ENCODE results near the gene JCAD.

Gene JCAD

DNA sequence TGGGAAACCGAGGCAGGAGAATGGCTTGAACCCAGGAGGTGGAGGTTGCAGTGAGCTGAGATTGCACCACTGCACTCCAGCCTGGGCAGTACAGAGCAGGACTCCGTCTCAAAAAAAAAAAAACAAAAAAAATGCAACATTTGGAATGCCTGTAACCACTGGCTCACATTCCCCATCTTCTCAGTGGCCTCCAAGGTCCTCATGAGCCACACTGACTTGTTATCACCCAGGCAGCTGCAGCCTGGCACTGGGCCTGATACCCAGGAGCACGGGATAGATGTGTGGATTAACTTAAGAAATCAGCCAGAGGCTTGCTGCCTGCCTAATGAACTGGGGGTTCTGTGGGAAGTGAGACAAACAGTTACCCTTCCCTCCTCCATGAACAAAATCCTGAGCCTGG, 23.0 kb downstream of the JCAD start:
- Histone ChIP-seq H4K91ac (ENCODE audit: low read length) (no peak overlapping the region), H3K36me3 (ENCODE audit: control insufficient read depth in 1 of 2, insufficient read depth in 2 of 2, low read depth in 1 of 2, low read length in 2 of 2) (peaks cover 42 to 59% of the 10 kb centered on the region in 2 experiments), H3K18ac (ENCODE audit: low read depth in 1 of 2, low read length in 2 of 2) (no peak overlapping the region), H2AFZ (ENCODE audit: low read depth, low read length) (no peak overlapping the region), H2AK5ac (ENCODE audit: low read length, severe bottlenecking) (no peak overlapping the region), H2BK5ac (ENCODE audit: low read depth, low read length, poor library complexity, severe bottlenecking) (no peak overlapping the region), H3K4me2 (ENCODE audit: low read length, poor library complexity, severe bottlenecking) (no peak overlapping the region), H3K4me3 (ENCODE audit: insufficient read depth in 1 of 2, low read depth in 1 of 2, low read length in 2 of 2) (no peak overlapping the region), H3K27me3 (ENCODE audit: control insufficient read depth in 1 of 2, insufficient read depth in 1 of 2, low read length in 2 of 2) (no peaks in the 10 kb centered on the region), H3K79me1 (replicated peaks; ENCODE audit: low read length, poor library complexity, severe bottlenecking) (peaks cover 45% of the 10 kb centered on the region), H3K14ac (ENCODE audit: low read length in 2 of 2) (no peak overlapping the region), H2BK120ac (ENCODE audit: low read depth, low read length) (no peak overlapping the region), H2BK12ac (ENCODE audit: low read length in 2 of 2) (no peak overlapping the region), H3K23ac (ENCODE audit: low read length in 2 of 2) (no peak overlapping the region), H2BK15ac (ENCODE audit: low read depth, poor library complexity, severe bottlenecking) (no peak overlapping the region), H3K27ac (ENCODE audit: low read length, poor library complexity, severe bottlenecking) (no peak overlapping the region), H3K4me1 (ENCODE audit: control insufficient read depth, insufficient read depth, low read depth, low read length) (peaks cover 7% of the 10 kb centered on the region), H3K4ac (ENCODE audit: low read depth in 1 of 2, low read length in 2 of 2) (no peak overlapping the region), H4K8ac (ENCODE audit: low read length) (no peak overlapping the region), H3K9ac (ENCODE audit: low read length) (no peak overlapping the region), H3K9me3 (ENCODE audit: control insufficient read depth, low read length) (no peaks in the 10 kb centered on the region)
- 95% methylated on average over 3 of the region's 3 CpGs for WGBS
- no peak for DNase-seq

DNA sequence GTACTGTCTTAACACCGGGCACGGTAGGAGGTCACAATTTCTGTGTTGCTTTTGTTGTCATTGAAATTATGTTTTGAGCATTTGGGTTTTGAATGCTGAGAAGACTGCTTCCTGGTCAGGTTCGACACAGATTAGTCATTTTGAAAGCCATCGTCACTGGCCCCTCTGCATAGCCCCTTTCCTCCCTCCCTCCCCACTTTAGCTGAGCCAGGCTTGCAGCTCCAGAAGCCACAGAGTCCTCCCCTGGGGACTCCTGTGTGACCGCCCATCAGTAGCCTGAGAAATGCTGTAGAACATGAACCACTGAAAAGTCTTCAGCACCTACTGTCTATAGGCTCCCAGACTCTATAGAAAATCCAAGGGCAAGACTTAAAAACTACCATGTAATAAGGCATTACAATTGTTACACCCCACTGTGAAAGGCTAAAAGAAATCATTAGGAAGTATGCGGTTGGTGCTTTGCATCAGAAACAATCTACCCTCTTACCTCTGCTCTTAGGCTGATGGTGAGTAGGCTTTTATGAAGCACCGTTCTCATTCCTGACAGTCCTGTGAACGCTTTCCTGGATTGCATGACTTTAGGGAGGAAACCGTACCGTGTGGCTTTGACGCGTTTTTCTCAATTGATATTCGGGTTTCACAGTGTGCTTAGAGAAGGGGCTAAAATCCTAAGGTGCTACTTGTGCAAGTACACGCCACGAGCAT, 24.8 kb downstream of the JCAD start:
- no peak overlapping the region for H3K4me2 ChIP-seq (ENCODE audit: low read length, poor library complexity, severe bottlenecking)
- no peak overlapping the region for H2AFZ ChIP-seq (ENCODE audit: low read depth, low read length)
- no peaks in the 10 kb centered on the region for H3K27me3 ChIP-seq (ENCODE audit: control insufficient read depth in 1 of 2, insufficient read depth in 1 of 2, low read length in 2 of 2)
- H4K8ac ChIP-seq (ENCODE audit: low read length) = no peak overlapping the region
- H4K91ac ChIP-seq (ENCODE audit: low read length) = no peak overlapping the region
- H3K9me3 ChIP-seq (ENCODE audit: control insufficient read depth, low read length) = no peaks in the 10 kb centered on the region
- H3K4me3 ChIP-seq (ENCODE audit: insufficient read depth in 1 of 2, low read depth in 1 of 2, low read length in 2 of 2) = no peak overlapping the region
- H3K9ac ChIP-seq (ENCODE audit: low read length) = no peak overlapping the region
- H2BK5ac ChIP-seq (ENCODE audit: low read depth, low read length, poor library complexity, severe bottlenecking) = no peak overlapping the region
- no peak overlapping the region for H2BK12ac ChIP-seq (ENCODE audit: low read length in 2 of 2)
- H3K23ac ChIP-seq (ENCODE audit: low read length in 2 of 2) = no peak overlapping the region
- DNase-seq = no peak
- no peak overlapping the region for H2AK5ac ChIP-seq (ENCODE audit: low read length, severe bottlenecking)
- no peak overlapping the region for H3K18ac ChIP-seq (ENCODE audit: low read depth in 1 of 2, low read length in 2 of 2)
- H3K4me1 ChIP-seq (ENCODE audit: control insufficient read depth, insufficient read depth, low read depth, low read length) = peaks cover 6% of the 10 kb centered on the region
- no peak overlapping the region for H2BK15ac ChIP-seq (ENCODE audit: low read depth, poor library complexity, severe bottlenecking)
- H3K36me3 ChIP-seq (ENCODE audit: control insufficient read depth in 1 of 2, insufficient read depth in 2 of 2, low read depth in 1 of 2, low read length in 2 of 2) = peaks cover 36 to 48% of the 10 kb centered on the region in 2 experiments
- no peak overlapping the region for H3K4ac ChIP-seq (ENCODE audit: low read depth in 1 of 2, low read length in 2 of 2)
- no peak overlapping the region for H2BK120ac ChIP-seq (ENCODE audit: low read depth, low read length)
- no peak overlapping the region for H3K14ac ChIP-seq (ENCODE audit: low read length in 2 of 2)
- 74% methylated on average over 15 of the region's 15 CpGs for WGBS
- peaks cover 43% of the 10 kb centered on the region for H3K79me1 ChIP-seq (replicated peaks; ENCODE audit: low read length, poor library complexity, severe bottlenecking)
- no peak overlapping the region for H3K27ac ChIP-seq (ENCODE audit: low read length, poor library complexity, severe bottlenecking)

DNA sequence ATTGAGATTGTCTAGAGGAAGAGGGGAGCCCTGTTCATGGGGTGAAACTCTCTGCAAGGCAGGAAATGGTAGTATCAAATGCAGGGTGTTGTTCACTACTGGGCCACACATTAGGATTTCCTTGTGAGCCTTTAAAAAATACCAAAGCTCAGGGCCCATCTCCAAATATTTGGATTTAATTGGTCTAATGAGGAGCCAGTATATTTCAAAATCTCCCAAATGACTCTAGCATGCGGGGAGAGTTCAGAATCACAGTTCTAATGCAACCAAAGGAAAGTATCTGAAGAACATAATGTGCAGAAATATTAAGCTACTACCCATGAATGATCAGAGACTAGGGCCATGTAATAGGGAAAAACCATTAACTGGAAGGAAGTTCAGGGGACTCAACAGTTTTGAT, 27.3 kb downstream of the JCAD start:
- no peak overlapping the region for H3K14ac ChIP-seq (ENCODE audit: low read length in 2 of 2)
- H3K79me1 ChIP-seq (replicated peaks; ENCODE audit: low read length, poor library complexity, severe bottlenecking) = peaks cover 52% of the 10 kb centered on the region
- no peak overlapping the region for H3K4me2 ChIP-seq (ENCODE audit: low read length, poor library complexity, severe bottlenecking)
- H3K23ac ChIP-seq (ENCODE audit: low read length in 2 of 2) = no peak overlapping the region
- no peak overlapping the region for H3K4me3 ChIP-seq (ENCODE audit: insufficient read depth in 1 of 2, low read depth in 1 of 2, low read length in 2 of 2)
- H2AK5ac ChIP-seq (ENCODE audit: low read length, severe bottlenecking) = no peak overlapping the region
- H2BK120ac ChIP-seq (ENCODE audit: low read depth, low read length) = no peak overlapping the region
- H3K27me3 ChIP-seq (ENCODE audit: control insufficient read depth in 1 of 2, insufficient read depth in 1 of 2, low read length in 2 of 2) = no peaks in the 10 kb centered on the region
- H2BK12ac ChIP-seq (ENCODE audit: low read length in 2 of 2) = no peak overlapping the region
- H3K27ac ChIP-seq (ENCODE audit: low read length, poor library complexity, severe bottlenecking) = no peak overlapping the region
- no peaks in the 10 kb centered on the region for H3K9me3 ChIP-seq (ENCODE audit: control insufficient read depth, low read length)
- WGBS = no CpG with 5 or more reads among the region's 1 CpG
- peaks cover 45 to 52% of the 10 kb centered on the region in 2 experiments for H3K36me3 ChIP-seq (ENCODE audit: control insufficient read depth in 1 of 2, insufficient read depth in 2 of 2, low read depth in 1 of 2, low read length in 2 of 2)
- no peak overlapping the region for H3K4ac ChIP-seq (ENCODE audit: low read depth in 1 of 2, low read length in 2 of 2)
- no peak overlapping the region for H4K91ac ChIP-seq (ENCODE audit: low read length)
- no peak overlapping the region for H3K18ac ChIP-seq (ENCODE audit: low read depth in 1 of 2, low read length in 2 of 2)
- H2BK5ac ChIP-seq (ENCODE audit: low read depth, low read length, poor library complexity, severe bottlenecking) = no peak overlapping the region
- peaks cover 10% of the 10 kb centered on the region for H3K4me1 ChIP-seq (ENCODE audit: control insufficient read depth, insufficient read depth, low read depth, low read length)
- DNase-seq = no peak
- H4K8ac ChIP-seq (ENCODE audit: low read length) = no peak overlapping the region
- no peak overlapping the region for H2BK15ac ChIP-seq (ENCODE audit: low read depth, poor library complexity, severe bottlenecking)
- no peak overlapping the region for H2AFZ ChIP-seq (ENCODE audit: low read depth, low read length)
- no peak overlapping the region for H3K9ac ChIP-seq (ENCODE audit: low read length)

DNA sequence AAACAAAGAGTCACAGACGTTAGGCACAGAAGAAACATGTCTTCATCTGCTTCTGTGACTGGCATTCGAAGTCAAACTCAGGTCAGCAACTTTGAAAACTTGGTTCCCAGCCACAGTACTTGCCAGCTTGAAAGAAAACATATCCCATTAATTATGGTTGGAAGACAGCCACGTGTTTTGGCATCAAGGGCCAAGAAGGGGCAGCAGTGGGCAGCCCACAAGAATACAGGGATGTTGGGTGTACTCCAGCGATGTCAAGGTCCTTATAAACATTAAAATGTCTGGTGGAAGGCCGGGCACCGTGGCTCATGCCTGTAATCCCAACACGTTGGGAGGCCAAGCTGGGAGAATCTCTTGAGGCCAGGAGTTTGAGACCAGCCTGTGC, 29.5 kb downstream of the JCAD start:
- no peak overlapping the region for H4K91ac ChIP-seq (ENCODE audit: low read length)
- no peak overlapping the region for H3K27ac ChIP-seq (ENCODE audit: low read length, poor library complexity, severe bottlenecking)
- H3K23ac ChIP-seq (ENCODE audit: low read length in 2 of 2) = no peak overlapping the region
- H2AFZ ChIP-seq (ENCODE audit: low read depth, low read length) = no peak overlapping the region
- H3K36me3 ChIP-seq (ENCODE audit: control insufficient read depth in 1 of 2, insufficient read depth in 2 of 2, low read depth in 1 of 2, low read length in 2 of 2) = peaks cover 52 to 66% of the 10 kb centered on the region in 2 experiments
- H3K9me3 ChIP-seq (ENCODE audit: control insufficient read depth, low read length) = no peaks in the 10 kb centered on the region
- H3K79me1 ChIP-seq (replicated peaks; ENCODE audit: low read length, poor library complexity, severe bottlenecking) = peaks cover 54% of the 10 kb centered on the region
- H3K27me3 ChIP-seq (ENCODE audit: control insufficient read depth in 1 of 2, insufficient read depth in 1 of 2, low read length in 2 of 2) = no peaks in the 10 kb centered on the region
- no peak overlapping the region for H2BK15ac ChIP-seq (ENCODE audit: low read depth, poor library complexity, severe bottlenecking)
- no peak overlapping the region for H4K8ac ChIP-seq (ENCODE audit: low read length)
- H3K14ac ChIP-seq (ENCODE audit: low read length in 2 of 2) = no peak overlapping the region
- no peak overlapping the region for H2BK5ac ChIP-seq (ENCODE audit: low read depth, low read length, poor library complexity, severe bottlenecking)
- no peak overlapping the region for H3K4me2 ChIP-seq (ENCODE audit: low read length, poor library complexity, severe bottlenecking)
- no peak overlapping the region for H2BK12ac ChIP-seq (ENCODE audit: low read length in 2 of 2)
- no peak overlapping the region for H3K4me3 ChIP-seq (ENCODE audit: insufficient read depth in 1 of 2, low read depth in 1 of 2, low read length in 2 of 2)
- H2AK5ac ChIP-seq (ENCODE audit: low read length, severe bottlenecking) = no peak overlapping the region
- H3K4ac ChIP-seq (ENCODE audit: low read depth in 1 of 2, low read length in 2 of 2) = no peak overlapping the region
- no peak overlapping the region for H3K18ac ChIP-seq (ENCODE audit: low read depth in 1 of 2, low read length in 2 of 2)
- H3K4me1 ChIP-seq (ENCODE audit: control insufficient read depth, insufficient read depth, low read depth, low read length) = peaks cover 6% of the 10 kb centered on the region
- 94% methylated on average over 7 of the region's 7 CpGs for WGBS
- no peak overlapping the region for H3K9ac ChIP-seq (ENCODE audit: low read length)
- DNase-seq = no peak
- H2BK120ac ChIP-seq (ENCODE audit: low read depth, low read length) = no peak overlapping the region
